Mesendoderm (in vitro differentiated cells): ENCODE results near the gene PDGFD. TPM values are rescaled to one million over a fixed set of nuclear protein-coding genes. Genes with fewer than 3 reads are reported as not detected.

Experiments used
- DNase-seq: peaks from one replicate; pipeline ENCODE4 v3.0.0; 2013
- H2AK5ac ChIP-seq: 2 replicates; pipeline ENCODE4 v1.6.1; 2013; ENCODE audit warnings: low read length, inconsistent platforms
- H2BK120ac ChIP-seq: 2 replicates; pipeline ENCODE4 v1.6.1; 2013; ENCODE audit warnings: low read depth, mild to moderate bottlenecking, low read length, moderate library complexity, mixed read lengths
- H2BK15ac ChIP-seq: replicated peaks from 2 replicates; pipeline ENCODE4 v1.6.1; 2013; ENCODE audit warnings: low read depth, mild to moderate bottlenecking, moderate library complexity
- H2BK5ac ChIP-seq: 2 replicates; pipeline ENCODE4 v1.6.1; 2013; ENCODE audit warnings: low read length, inconsistent platforms
- H3K18ac ChIP-seq: 2 replicates; pipeline ENCODE4 v1.6.1; 2013; ENCODE audit warnings: mild to moderate bottlenecking, low read length, mixed read lengths
- H3K23ac ChIP-seq: one replicate; pipeline ENCODE4 v1.6.1; 2013; ENCODE audit warnings: low read length
- H3K27ac ChIP-seq: 2 replicates; pipeline ENCODE4 v1.5.1; 2013; ENCODE audit warnings: low read depth, mild to moderate bottlenecking, inconsistent platforms, low read length, moderate library complexity
- H3K27me3 ChIP-seq: 2 replicates; pipeline ENCODE4 v1.6.1; 2013; ENCODE audit warnings: low read length, control low read depth, mild to moderate bottlenecking, inconsistent platforms; ENCODE audit not compliant: insufficient read depth, poor library complexity
- H3K36me3 ChIP-seq: 2 replicates; pipeline ENCODE4 v1.6.1; 2013; ENCODE audit warnings: low read length, inconsistent platforms; ENCODE audit not compliant: control insufficient read depth, insufficient read depth
- H3K4ac ChIP-seq: one replicate; pipeline ENCODE4 v1.6.1; 2013; ENCODE audit warnings: low read depth, mild to moderate bottlenecking, low read length, moderate library complexity
- H3K4me1 ChIP-seq: 2 replicates; pipeline ENCODE4 v1.6.1; 2013; ENCODE audit warnings: low read depth, low read length, inconsistent platforms; ENCODE audit not compliant: control insufficient read depth
- H3K4me2 ChIP-seq: 2 replicates; pipeline ENCODE4 v1.6.1; 2013; ENCODE audit warnings: low read length
- H3K4me3 ChIP-seq: 2 replicates; pipeline ENCODE4 v1.5.1; 2013; ENCODE audit warnings: mild to moderate bottlenecking, low read length
- H3K56ac ChIP-seq: one replicate; pipeline ENCODE4 v1.6.1; 2013; ENCODE audit warnings: low read length
- H3K79me1 ChIP-seq: 2 replicates; pipeline ENCODE4 v1.6.1; 2013; ENCODE audit warnings: low read length, inconsistent platforms
- H3K79me2 ChIP-seq: 2 replicates; pipeline ENCODE4 v1.6.1; 2013; ENCODE audit warnings: mild to moderate bottlenecking, low read length; ENCODE audit not compliant: control insufficient read depth, insufficient read depth
- H3K9ac ChIP-seq: 2 replicates; pipeline ENCODE4 v1.6.1; 2013; ENCODE audit warnings: low read length, inconsistent platforms
- H4K5ac ChIP-seq: one replicate; pipeline ENCODE4 v1.6.1; 2013; ENCODE audit warnings: low read length
- H4K8ac ChIP-seq: one replicate; pipeline ENCODE4 v1.6.1; 2013; ENCODE audit warnings: low read depth, mild to moderate bottlenecking, control low read depth, low read length, moderate library complexity
- WGBS: extraction: QIAGEN DNeasy Blood & Tissue Kit; methylation state at CpG from one replicate; pipeline ENCODE4 v1.1.7; 2013; ENCODE audit warnings: low lambda C conversion rate, missing lambda C conversion rate; ENCODE audit not compliant: insufficient coverage; ENCODE audit errors: extremely low coverage; 5-methylcytosine and 5-hydroxymethylcytosine counted together
- polyA plus RNA-seq, 2 experiments: library from polyadenylated mRNA; stranded (reverse); fragments of 200-250 nt; gene quantifications; one replicate each; pipeline ENCODE4 v1.2.3, GENCODE V29; 2013

Gene PDGFD
- 3.2 TPM for polyA plus RNA-seq (2013, experiment 1 of 2)
- polyA plus RNA-seq (2013, experiment 2 of 2): 3.2 TPM

- Histone ChIP-seq H3K27me3 (no peaks in the 10 kb centered on the region), H3K4me1 (peaks cover 3% of the 10 kb centered on the region), H3K36me3 (no peaks in the 10 kb centered on the region), H3K4me3 (peak within 1 kb of the TSS; percentile 70), H3K79me2 (no peaks in the 10 kb centered on the region), H3K4ac (no peak within 1 kb of the TSS), H3K9ac (peak within 1 kb of the TSS; percentile 65), H4K8ac (no peak within 1 kb of the TSS), H3K23ac (no peak within 1 kb of the TSS), H3K79me1 (no peaks in the 10 kb centered on the region), H4K5ac (peak within 1 kb of the TSS; percentile 64), H2BK15ac (no peak within 1 kb of the TSS), H3K56ac (peak within 1 kb of the TSS; percentile 83), H2AK5ac (no peak within 1 kb of the TSS), H3K27ac (peak within 1 kb of the TSS; percentile 39), H3K18ac (peak within 1 kb of the TSS; percentile 84), H2BK5ac (no peak within 1 kb of the TSS), H3K4me2 (peak within 1 kb of the TSS; percentile 93), H2BK120ac (no peak within 1 kb of the TSS)
- peak; percentile 95 for DNase-seq
- WGBS: no CpG with 5 or more reads among the region's 37 CpGs
These were observed at the start of gene PDGFD for GRCh38 chr11:104164028-104164520. Gene PDGFD, minus strand, starts transcription at chr11:104164147.

GRCh38 chr11:104206936-104207335 is 43.0 kb upstream of the PDGFD start:
- Histone ChIP-seq H2AK5ac (no peak overlapping the region), H3K79me1 (no peaks in the 10 kb centered on the region), H3K18ac (no peak overlapping the region), H3K36me3 (no peaks in the 10 kb centered on the region), H2BK15ac (no peak overlapping the region), H3K56ac (no peak overlapping the region), H2BK120ac (no peak overlapping the region), H4K5ac (no peak overlapping the region), H3K23ac (no peak overlapping the region), H3K9ac (no peak overlapping the region), H2BK5ac (no peak overlapping the region), H3K4me2 (no peak overlapping the region), H3K27me3 (no peaks in the 10 kb centered on the region), H3K27ac (no peak overlapping the region), H3K4me1 (no peaks in the 10 kb centered on the region), H3K4ac (no peak overlapping the region), H3K79me2 (no peaks in the 10 kb centered on the region), H4K8ac (no peak overlapping the region), H3K4me3 (no peak overlapping the region)
- no CpG with 5 or more reads among the region's 4 CpGs for WGBS
- DNase-seq: no peak

- H3K4ac ChIP-seq: no peak overlapping the region
- H3K18ac ChIP-seq: no peak overlapping the region
- H3K27ac ChIP-seq: no peak overlapping the region
- no peak for DNase-seq
- no peak overlapping the region for H2BK15ac ChIP-seq
- no peaks in the 10 kb centered on the region for H3K4me1 ChIP-seq
- H3K23ac ChIP-seq: no peak overlapping the region
- no peak overlapping the region for H3K9ac ChIP-seq
- no peaks in the 10 kb centered on the region for H3K27me3 ChIP-seq
- no peak overlapping the region for H3K56ac ChIP-seq
- H2BK120ac ChIP-seq: no peak overlapping the region
- H3K4me2 ChIP-seq: no peak overlapping the region
- no peaks in the 10 kb centered on the region for H3K79me1 ChIP-seq
- no peak overlapping the region for H2AK5ac ChIP-seq
- no peaks in the 10 kb centered on the region for H3K79me2 ChIP-seq
- no peak overlapping the region for H3K4me3 ChIP-seq
- H4K8ac ChIP-seq: no peak overlapping the region
- no peak overlapping the region for H2BK5ac ChIP-seq
- H3K36me3 ChIP-seq: no peaks in the 10 kb centered on the region
- no peak overlapping the region for H4K5ac ChIP-seq
These were observed 41.9 kb upstream of the PDGFD start for GRCh38 chr11:104205838-104206237.

- Histone ChIP-seq H2BK5ac (no peak overlapping the region), H3K79me1 (no peaks in the 10 kb centered on the region), H3K23ac (no peak overlapping the region), H3K4ac (no peak overlapping the region), H3K18ac (no peak overlapping the region), H2BK120ac (no peak overlapping the region), H2BK15ac (no peak overlapping the region), H3K36me3 (no peaks in the 10 kb centered on the region), H3K79me2 (no peaks in the 10 kb centered on the region), H3K27ac (no peak overlapping the region), H3K4me3 (no peak overlapping the region), H3K56ac (no peak overlapping the region), H3K9ac (no peak overlapping the region), H4K8ac (no peak overlapping the region), H3K4me2 (no peak overlapping the region), H2AK5ac (no peak overlapping the region), H3K27me3 (no peaks in the 10 kb centered on the region), H4K5ac (no peak overlapping the region), H3K4me1 (no peaks in the 10 kb centered on the region)
- DNase-seq: no peak
These were observed 36.7 kb upstream of the PDGFD start for GRCh38 chr11:104200688-104201087.

- no peak overlapping the region for H3K4me3 ChIP-seq
- no peak overlapping the region for H3K56ac ChIP-seq
- H3K4ac ChIP-seq: no peak overlapping the region
- H3K36me3 ChIP-seq: no peaks in the 10 kb centered on the region
- DNase-seq: no peak
- H4K8ac ChIP-seq: no peak overlapping the region
- H3K27me3 ChIP-seq: no peaks in the 10 kb centered on the region
- H3K23ac ChIP-seq: no peak overlapping the region
- no peaks in the 10 kb centered on the region for H3K4me1 ChIP-seq
- no peak overlapping the region for H2BK15ac ChIP-seq
- no peak overlapping the region for H2BK120ac ChIP-seq
- no CpG with 5 or more reads among the region's 1 CpG for WGBS
- no peaks in the 10 kb centered on the region for H3K79me2 ChIP-seq
- no peak overlapping the region for H4K5ac ChIP-seq
- H3K27ac ChIP-seq: no peak overlapping the region
- no peak overlapping the region for H3K18ac ChIP-seq
- no peak overlapping the region for H2BK5ac ChIP-seq
- no peak overlapping the region for H3K4me2 ChIP-seq
- no peaks in the 10 kb centered on the region for H3K79me1 ChIP-seq
- no peak overlapping the region for H2AK5ac ChIP-seq
- H3K9ac ChIP-seq: no peak overlapping the region
These were observed 35.1 kb upstream of the PDGFD start for GRCh38 chr11:104199053-104199452.

- Histone ChIP-seq H3K79me2 (no peaks in the 10 kb centered on the region), H2BK15ac (no peak overlapping the region), H3K36me3 (no peaks in the 10 kb centered on the region), H4K8ac (no peak overlapping the region), H4K5ac (no peak overlapping the region), H2BK120ac (no peak overlapping the region), H3K18ac (no peak overlapping the region), H3K56ac (no peak overlapping the region), H2BK5ac (no peak overlapping the region), H3K4me2 (no peak overlapping the region), H3K27me3 (no peaks in the 10 kb centered on the region), H3K4ac (no peak overlapping the region), H3K4me3 (no peak overlapping the region), H3K23ac (no peak overlapping the region), H3K27ac (no peak overlapping the region), H3K4me1 (no peaks in the 10 kb centered on the region), H3K9ac (no peak overlapping the region), H3K79me1 (no peaks in the 10 kb centered on the region), H2AK5ac (no peak overlapping the region)
- WGBS: no CpG with 5 or more reads among the region's 2 CpGs
- no peak for DNase-seq
These were observed 34.6 kb upstream of the PDGFD start for GRCh38 chr11:104198576-104198975.
